AG04449 (cell line): ENCODE measurements around the gene LRP1B.
A peak's percentile ranks its signal among the peaks of the same experiment; 100 is the strongest.

ENCODE experiments used
- CTCF ChIA-PET: fragments of 350-600 bp; formaldehyde crosslinking; extraction: SDS; loops from one replicate; lab custom pipeline; 2021; ENCODE audit warnings: antibody characterized with exemption; lab: Yijun Ruan, JAX
- POLR2A ChIA-PET: fragments of 400-600, 350-600 bp; formaldehyde crosslinking; extraction: SDS; loops from one replicate; lab custom pipeline; 2020; ENCODE audit warnings: antibody characterized with exemption, inconsistent platforms; lab: Yijun Ruan, JAX
- DNase-seq: peaks from one replicate; pipeline ENCODE4 v3.0.0-alpha.2; 2010; ENCODE audit warnings: low read depth, low spot score
- H3K4me3 ChIP-seq: 2 replicates; pipeline ENCODE4 v1.5.1; 2011; ENCODE audit warnings: low read depth, mild to moderate bottlenecking, control low read depth, low read length
- TF ChIP-seq, protein P1 (sequence below): IDR thresholded peaks from one replicate; pipeline ENCODE4 v1.5.1; 2011; ENCODE audit warnings: mild to moderate bottlenecking, moderate library complexity, low read length, control low read depth, inconsistent platforms; ENCODE audit not compliant: insufficient read depth; ENCODE audit errors: missing control alignments

Gene LRP1B

GRCh38 chr2:142170847-142171246 is 40.0 kb upstream of the LRP1B start:
- no peak for DNase-seq
- TF ChIP-seq, protein P1, sequence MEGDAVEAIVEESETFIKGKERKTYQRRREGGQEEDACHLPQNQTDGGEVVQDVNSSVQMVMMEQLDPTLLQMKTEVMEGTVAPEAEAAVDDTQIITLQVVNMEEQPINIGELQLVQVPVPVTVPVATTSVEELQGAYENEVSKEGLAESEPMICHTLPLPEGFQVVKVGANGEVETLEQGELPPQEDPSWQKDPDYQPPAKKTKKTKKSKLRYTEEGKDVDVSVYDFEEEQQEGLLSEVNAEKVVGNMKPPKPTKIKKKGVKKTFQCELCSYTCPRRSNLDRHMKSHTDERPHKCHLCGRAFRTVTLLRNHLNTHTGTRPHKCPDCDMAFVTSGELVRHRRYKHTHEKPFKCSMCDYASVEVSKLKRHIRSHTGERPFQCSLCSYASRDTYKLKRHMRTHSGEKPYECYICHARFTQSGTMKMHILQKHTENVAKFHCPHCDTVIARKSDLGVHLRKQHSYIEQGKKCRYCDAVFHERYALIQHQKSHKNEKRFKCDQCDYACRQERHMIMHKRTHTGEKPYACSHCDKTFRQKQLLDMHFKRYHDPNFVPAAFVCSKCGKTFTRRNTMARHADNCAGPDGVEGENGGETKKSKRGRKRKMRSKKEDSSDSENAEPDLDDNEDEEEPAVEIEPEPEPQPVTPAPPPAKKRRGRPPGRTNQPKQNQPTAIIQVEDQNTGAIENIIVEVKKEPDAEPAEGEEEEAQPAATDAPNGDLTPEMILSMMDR = no peak
- ChIA-PET CTCF (no interaction called here), POLR2A (no interaction called here)
- H3K4me3 ChIP-seq = no peak overlapping the region

DNA sequence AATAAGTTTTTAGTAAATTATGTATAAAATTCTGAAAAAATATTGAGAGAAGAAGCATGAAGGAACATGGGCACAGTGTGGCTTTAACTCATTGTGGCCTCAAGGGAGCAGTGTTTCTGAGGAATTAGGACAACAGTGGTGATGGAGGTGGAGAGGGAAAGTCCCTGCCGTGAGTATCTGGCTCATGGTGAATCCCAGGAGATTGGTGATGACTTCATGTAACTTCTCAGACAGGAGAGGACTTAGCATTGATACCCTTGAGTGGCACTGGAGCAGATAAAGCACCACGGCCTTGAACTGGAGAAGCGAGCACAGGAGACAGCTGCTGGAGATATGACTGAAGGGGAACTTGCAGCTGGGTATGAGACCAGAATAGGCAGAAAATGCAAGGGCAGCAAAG is 35.0 kb upstream of the LRP1B start:
- CTCF ChIA-PET = interaction anchor here (0.9 kb wide), 1 partner anchor 26 kb away, joined by 3 read pairs; no protein-coding TSS in a partner anchor
- POLR2A ChIA-PET = no interaction called here
- H3K4me3 ChIP-seq = no peak overlapping the region
- no peak for DNase-seq
- TF ChIP-seq, protein P1 = peak; percentile 37

DNA sequence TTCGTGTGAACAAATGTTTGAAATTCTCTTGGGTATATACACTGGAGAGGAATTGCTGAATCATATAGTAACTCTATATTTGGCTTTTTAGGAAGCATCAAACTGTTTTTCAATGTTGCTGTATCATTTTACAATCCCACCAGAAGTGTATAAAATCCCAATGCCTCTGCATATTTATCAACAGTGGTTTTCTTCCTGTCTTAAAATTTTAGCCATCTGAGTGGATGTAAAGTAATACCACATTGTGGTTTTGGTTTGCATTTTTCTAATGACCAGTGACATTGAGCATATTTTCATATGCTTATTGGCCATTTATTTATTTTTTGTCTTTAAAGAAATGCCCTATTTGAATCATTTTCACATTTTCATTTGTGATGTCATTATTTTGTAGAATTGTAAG is 22.8 kb upstream of the LRP1B start:
- ChIA-PET CTCF (no interaction called here), POLR2A (no interaction called here)
- TF ChIP-seq, protein P1 = no peak
- H3K4me3 ChIP-seq = no peak overlapping the region
- no peak for DNase-seq

DNA sequence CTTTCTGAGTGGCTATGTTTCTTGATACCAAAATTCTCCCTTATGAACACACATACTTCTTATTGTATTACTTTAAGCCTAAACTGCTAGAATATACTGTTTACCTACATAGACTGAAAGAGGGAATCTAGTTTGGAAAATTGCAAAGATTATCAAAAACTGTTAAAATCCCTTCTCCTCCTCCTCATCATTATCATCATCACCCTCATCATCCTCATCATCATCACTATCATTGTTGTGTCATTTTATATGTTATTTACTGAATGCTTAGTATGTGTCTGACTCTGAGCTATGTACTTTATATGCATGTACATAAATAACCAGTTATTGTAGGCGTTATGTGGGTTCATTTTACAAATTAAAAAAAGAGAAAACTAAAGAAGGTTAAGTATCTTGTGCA is 19.6 kb upstream of the LRP1B start:
- POLR2A ChIA-PET = no interaction called here
- CTCF ChIA-PET = no interaction called here
- no peak for DNase-seq
- TF ChIP-seq, protein P1 = no peak
- H3K4me3 ChIP-seq = no peak overlapping the region

DNA sequence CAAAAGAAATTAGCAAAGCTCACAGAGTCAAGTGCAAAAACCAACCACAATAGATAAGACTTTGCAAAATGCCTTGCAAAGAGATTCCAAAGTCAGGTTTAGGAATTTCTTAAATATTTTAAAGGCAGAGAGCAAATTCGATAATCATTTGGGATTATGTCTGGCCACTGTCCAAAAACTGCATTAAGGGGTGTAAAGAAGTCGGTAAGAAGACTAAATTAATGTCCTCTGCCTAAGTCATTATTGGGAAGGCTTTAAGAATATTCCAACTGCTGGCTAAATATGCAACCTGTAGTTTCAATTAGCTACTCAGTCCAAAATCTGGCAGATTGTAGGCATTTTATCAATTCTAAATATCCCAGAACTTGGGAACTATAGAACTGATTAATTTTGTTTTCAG is 13.7 kb upstream of the LRP1B start:
- ChIA-PET POLR2A (no interaction called here), CTCF (no interaction called here)
- TF ChIP-seq, protein P1 = no peak
- no peak for DNase-seq
- no peak overlapping the region for H3K4me3 ChIP-seq

DNA sequence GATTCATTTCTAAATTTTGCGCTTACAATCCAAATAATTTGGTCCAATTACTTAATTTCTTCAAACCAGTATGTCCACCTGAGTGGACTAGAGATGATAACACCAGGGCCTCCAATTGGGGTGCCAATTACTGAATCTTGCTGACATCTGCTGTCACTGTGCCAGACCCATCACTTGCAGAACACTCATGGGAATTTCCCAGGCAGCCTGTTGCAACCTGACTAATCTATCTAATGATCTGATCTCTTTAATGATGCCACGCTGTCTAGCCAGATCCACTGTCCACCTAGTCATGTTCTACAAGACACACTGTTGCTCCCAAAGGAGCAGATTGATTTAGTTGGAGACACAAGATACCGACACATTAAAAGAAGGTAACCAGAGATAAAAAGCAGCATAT is 11.8 kb upstream of the LRP1B start:
- no peak for DNase-seq
- no peak overlapping the region for H3K4me3 ChIP-seq
- ChIA-PET CTCF (no interaction called here), POLR2A (no interaction called here)
- TF ChIP-seq, protein P1 = no peak
